Glutamatergic neuron (in vitro differentiated cells): ENCODE results near the gene ADAMTS17. TPM values are rescaled to one million over a fixed set of nuclear protein-coding genes. Genes with fewer than 3 reads are reported as not detected.

Experiments
- DNase-seq: peaks from one replicate; pipeline ENCODE4 v3.0.0; 2022
- H3K27ac Mint-ChIP-seq: one replicate; pipeline ENCODE4 v1.8.0; 2020; ENCODE audit warnings: mild to moderate bottlenecking, mixed read lengths, inconsistent platforms; ENCODE audit not compliant: unreplicated experiment
- H3K27me3 Mint-ChIP-seq: one replicate; pipeline ENCODE4 v1.8.0; 2020; ENCODE audit warnings: mild to moderate bottlenecking, moderate library complexity, mixed read lengths, inconsistent platforms; ENCODE audit not compliant: unreplicated experiment
- H3K36me3 Mint-ChIP-seq: one replicate; pipeline ENCODE4 v1.8.0; 2020; ENCODE audit warnings: mild to moderate bottlenecking, mixed read lengths, inconsistent platforms; ENCODE audit not compliant: unreplicated experiment
- H3K4me1 Mint-ChIP-seq: one replicate; pipeline ENCODE4 v1.8.0; 2020; ENCODE audit warnings: mild to moderate bottlenecking, low read depth, mixed read lengths, inconsistent platforms; ENCODE audit not compliant: unreplicated experiment
- H3K4me3 Mint-ChIP-seq: one replicate; pipeline ENCODE4 v1.8.0; 2020; ENCODE audit warnings: mild to moderate bottlenecking, mixed read lengths, inconsistent platforms; ENCODE audit not compliant: unreplicated experiment
- H3K9me3 Mint-ChIP-seq: one replicate; pipeline ENCODE4 v1.8.0; 2020; ENCODE audit warnings: mild to moderate bottlenecking, moderate library complexity, mixed read lengths, inconsistent platforms; ENCODE audit not compliant: unreplicated experiment
- total RNA-seq: library from RNA; stranded (reverse); fragmentation: NEBNext Ultra II Directional; extraction: Animal tissue kit (Norgen Biotek cat#: 25700); gene quantifications from one replicate; pipeline ENCODE4 v1.2.1, GENCODE V29; 2021; ENCODE audit not compliant: unreplicated experiment
- TF ChIP-seq, protein P1 (sequence below): fragments of 200-600 bp; sonication (generic); IDR thresholded peaks from one replicate; pipeline ENCODE4 v1.5.0; 2021; ENCODE audit not compliant: partially characterized antibody, unreplicated experiment

ADAMTS17 gene
- total RNA-seq, 1 donor from 2014 or later, result 6.8 TPM

DNA sequence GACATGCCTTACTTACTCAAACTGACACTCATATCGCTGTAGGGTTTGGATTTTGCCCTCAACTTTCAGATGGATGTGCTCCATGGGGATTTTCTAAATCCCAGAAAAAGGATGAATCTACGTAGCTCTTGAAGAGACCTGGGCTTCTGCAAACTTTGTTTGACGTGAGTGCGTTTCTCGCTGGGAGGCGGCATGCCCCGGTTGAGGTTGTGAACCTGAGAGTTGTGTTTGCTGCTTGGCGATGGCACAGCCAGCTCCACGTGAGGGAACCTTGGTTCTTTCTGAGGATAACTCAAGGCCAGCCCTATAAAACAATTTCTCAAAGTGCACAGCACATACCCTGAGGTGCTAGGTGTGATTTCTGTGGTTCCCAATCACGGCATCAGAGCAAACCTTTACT, 209.5 kb downstream of the ADAMTS17 start:
- H3K9me3 Mint-ChIP-seq, result peaks cover 8% of the 10 kb centered on the region
- peaks cover 4% of the 10 kb centered on the region for H3K36me3 Mint-ChIP-seq
- no peak for DNase-seq
- H3K27ac Mint-ChIP-seq, result no peak overlapping the region
- no peaks in the 10 kb centered on the region for H3K4me1 Mint-ChIP-seq
- no peak overlapping the region for H3K4me3 Mint-ChIP-seq
- peaks cover 4% of the 10 kb centered on the region for H3K27me3 Mint-ChIP-seq
- TF ChIP-seq, protein P1, sequence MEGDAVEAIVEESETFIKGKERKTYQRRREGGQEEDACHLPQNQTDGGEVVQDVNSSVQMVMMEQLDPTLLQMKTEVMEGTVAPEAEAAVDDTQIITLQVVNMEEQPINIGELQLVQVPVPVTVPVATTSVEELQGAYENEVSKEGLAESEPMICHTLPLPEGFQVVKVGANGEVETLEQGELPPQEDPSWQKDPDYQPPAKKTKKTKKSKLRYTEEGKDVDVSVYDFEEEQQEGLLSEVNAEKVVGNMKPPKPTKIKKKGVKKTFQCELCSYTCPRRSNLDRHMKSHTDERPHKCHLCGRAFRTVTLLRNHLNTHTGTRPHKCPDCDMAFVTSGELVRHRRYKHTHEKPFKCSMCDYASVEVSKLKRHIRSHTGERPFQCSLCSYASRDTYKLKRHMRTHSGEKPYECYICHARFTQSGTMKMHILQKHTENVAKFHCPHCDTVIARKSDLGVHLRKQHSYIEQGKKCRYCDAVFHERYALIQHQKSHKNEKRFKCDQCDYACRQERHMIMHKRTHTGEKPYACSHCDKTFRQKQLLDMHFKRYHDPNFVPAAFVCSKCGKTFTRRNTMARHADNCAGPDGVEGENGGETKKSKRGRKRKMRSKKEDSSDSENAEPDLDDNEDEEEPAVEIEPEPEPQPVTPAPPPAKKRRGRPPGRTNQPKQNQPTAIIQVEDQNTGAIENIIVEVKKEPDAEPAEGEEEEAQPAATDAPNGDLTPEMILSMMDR, result no peak

DNA sequence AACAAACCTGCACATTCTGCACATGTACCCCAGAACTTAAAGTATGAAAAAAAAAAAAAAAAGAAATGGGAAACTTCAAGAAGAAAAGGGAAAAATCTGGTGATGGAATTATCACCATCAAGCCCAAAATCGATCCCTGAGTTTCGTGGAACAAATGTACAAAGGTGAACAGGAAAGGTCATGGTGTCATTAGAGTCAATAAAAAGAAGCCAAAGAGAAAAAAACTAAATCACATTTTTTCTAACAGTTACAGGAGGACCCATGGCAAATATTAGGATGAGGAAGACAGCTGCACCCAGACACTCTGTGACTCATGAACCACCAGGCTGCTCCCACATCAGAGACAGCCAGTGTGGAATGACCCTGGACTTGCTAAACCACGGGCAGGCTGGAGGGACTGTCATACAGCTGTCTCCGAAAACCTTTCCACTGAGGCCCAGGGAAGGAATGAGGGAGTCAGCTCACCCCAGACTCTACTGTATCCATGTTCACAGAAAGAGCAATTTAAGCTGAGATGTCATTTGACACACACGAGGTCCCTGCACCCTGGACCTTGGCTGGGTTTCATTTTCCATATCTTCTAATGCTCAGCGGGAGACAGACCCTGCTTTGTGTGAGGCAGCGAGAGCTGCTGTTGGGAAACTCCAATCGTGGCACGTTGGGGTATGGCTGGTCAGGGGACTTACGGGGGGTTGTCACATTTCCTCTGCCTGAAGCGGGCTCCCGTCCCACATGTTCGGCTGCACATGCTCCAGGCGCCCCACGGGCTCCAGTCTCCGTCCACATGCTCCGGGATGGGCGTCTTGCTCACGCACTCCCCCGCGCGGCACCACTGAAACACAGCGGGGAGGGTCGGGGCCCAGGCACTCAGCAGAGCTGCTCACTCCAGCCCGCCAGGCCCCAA, 210.2 kb downstream of the ADAMTS17 start:
- Mint-ChIP-seq H3K4me1 (no peaks in the 10 kb centered on the region), H3K36me3 (no peaks in the 10 kb centered on the region), H3K27ac (no peak overlapping the region), H3K9me3 (peaks cover 8% of the 10 kb centered on the region), H3K27me3 (peaks cover 4% of the 10 kb centered on the region), H3K4me3 (no peak overlapping the region)
- TF ChIP-seq, protein P1, result no peak
- DNase-seq, result no peak

DNA sequence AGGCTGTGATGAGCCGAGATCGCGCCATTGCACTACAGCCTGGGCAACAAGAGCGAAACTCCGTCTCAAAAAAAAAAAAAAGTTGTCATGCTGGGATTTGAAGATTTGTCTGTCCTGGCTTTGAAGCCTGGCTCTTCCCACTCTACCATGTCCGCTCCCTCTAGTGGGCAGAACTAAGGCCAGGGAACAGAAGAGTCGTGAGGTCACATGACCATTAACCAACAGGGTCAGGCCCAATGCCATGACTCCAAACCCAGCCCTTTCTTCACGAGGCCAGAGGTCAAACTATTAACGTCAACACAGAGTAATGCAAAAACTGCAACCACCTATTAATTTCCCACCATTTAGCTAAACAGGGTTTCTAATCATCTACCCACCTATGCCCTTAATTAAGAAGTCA, 212.1 kb downstream of the ADAMTS17 start:
- Mint-ChIP-seq H3K27ac (no peak overlapping the region), H3K4me3 (no peak overlapping the region), H3K27me3 (peaks cover 2% of the 10 kb centered on the region), H3K36me3 (no peaks in the 10 kb centered on the region), H3K9me3 (peaks cover 8% of the 10 kb centered on the region), H3K4me1 (peaks cover 6% of the 10 kb centered on the region)
- TF ChIP-seq, protein P1, result no peak
- no peak for DNase-seq

DNA sequence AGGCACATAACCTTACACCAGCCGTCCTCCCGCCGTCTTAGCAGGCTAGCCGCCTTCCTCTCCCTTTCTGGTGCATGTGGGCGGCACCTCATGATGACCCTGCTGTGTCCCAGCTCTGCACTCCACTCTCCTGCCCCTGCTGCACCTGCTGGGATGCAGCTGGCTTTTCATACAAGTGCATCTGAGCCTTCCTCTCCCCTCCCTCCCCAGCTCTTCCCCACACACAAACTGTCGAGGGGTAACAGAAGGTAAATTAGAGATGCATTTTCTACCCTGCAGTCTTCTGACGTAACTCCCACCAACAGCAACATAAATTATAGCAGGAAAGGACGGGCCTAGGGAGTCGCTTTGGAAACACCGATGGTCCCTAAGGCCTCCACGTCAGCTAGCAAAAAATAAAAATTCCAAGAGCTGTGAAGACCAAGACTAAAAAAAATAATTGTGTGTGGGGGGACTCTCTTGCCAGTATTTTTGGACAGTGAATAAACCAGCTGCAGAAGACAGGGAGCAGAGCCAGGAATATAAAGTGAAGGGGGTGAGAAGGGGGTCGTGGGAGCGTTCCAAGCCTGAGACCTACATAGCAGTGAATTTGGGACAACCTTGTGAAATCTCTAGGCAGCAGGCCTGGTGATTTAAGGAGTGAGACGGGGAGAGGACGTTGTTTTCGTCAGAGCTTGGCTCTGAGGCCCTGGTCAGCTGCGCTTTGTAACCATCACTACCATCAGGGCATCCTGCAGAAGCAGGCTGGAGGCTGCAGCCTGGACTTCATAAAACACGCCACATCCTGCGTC, 216.2 kb downstream of the ADAMTS17 start:
- no peak overlapping the region for H3K27ac Mint-ChIP-seq
- TF ChIP-seq, protein P1, result no peak
- H3K27me3 Mint-ChIP-seq, result peaks cover 1% of the 10 kb centered on the region
- peaks cover 6% of the 10 kb centered on the region for H3K4me1 Mint-ChIP-seq
- no peak overlapping the region for H3K4me3 Mint-ChIP-seq
- H3K36me3 Mint-ChIP-seq, result peaks cover 13% of the 10 kb centered on the region
- DNase-seq, result peak; percentile 32
- peaks cover 7% of the 10 kb centered on the region for H3K9me3 Mint-ChIP-seq
